GM20000 (cell line): ENCODE measurements around the gene EHF.

Experiments used
- DNase-seq: peaks from one replicate; pipeline ENCODE4 v3.0.0; 2012; ENCODE audit warnings: low spot score
- TF ChIP-seq, protein P1 (sequence below): IDR thresholded peaks from 2 replicates; pipeline ENCODE4 v1.5.1; 2012; ENCODE audit warnings: mild to moderate bottlenecking, control low read depth; ENCODE audit errors: extremely low read depth, missing control alignments

EHF gene

DNA sequence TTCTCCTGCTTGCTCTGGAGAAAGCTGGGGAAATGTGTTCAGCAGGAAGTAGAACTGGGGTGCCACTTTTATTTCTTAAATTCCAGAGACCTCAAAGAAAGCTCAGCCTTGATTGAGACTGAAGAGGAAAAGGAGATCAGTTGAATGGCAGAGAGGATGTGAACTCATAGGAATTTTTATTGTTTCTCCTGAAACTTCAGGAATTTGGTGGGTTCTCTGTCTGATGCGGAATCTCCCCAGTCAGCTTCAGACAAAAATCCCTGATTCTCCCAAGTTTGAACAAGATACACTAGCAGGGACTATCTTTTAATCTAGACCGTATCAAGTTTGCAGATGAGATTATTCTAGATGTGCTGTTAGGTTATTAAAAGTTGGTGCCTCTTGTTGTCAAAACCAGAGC lies 23.0 kb downstream of the EHF start:
- TF ChIP-seq, protein P1, sequence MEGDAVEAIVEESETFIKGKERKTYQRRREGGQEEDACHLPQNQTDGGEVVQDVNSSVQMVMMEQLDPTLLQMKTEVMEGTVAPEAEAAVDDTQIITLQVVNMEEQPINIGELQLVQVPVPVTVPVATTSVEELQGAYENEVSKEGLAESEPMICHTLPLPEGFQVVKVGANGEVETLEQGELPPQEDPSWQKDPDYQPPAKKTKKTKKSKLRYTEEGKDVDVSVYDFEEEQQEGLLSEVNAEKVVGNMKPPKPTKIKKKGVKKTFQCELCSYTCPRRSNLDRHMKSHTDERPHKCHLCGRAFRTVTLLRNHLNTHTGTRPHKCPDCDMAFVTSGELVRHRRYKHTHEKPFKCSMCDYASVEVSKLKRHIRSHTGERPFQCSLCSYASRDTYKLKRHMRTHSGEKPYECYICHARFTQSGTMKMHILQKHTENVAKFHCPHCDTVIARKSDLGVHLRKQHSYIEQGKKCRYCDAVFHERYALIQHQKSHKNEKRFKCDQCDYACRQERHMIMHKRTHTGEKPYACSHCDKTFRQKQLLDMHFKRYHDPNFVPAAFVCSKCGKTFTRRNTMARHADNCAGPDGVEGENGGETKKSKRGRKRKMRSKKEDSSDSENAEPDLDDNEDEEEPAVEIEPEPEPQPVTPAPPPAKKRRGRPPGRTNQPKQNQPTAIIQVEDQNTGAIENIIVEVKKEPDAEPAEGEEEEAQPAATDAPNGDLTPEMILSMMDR, result no peak
- DNase-seq, result no peak

DNA sequence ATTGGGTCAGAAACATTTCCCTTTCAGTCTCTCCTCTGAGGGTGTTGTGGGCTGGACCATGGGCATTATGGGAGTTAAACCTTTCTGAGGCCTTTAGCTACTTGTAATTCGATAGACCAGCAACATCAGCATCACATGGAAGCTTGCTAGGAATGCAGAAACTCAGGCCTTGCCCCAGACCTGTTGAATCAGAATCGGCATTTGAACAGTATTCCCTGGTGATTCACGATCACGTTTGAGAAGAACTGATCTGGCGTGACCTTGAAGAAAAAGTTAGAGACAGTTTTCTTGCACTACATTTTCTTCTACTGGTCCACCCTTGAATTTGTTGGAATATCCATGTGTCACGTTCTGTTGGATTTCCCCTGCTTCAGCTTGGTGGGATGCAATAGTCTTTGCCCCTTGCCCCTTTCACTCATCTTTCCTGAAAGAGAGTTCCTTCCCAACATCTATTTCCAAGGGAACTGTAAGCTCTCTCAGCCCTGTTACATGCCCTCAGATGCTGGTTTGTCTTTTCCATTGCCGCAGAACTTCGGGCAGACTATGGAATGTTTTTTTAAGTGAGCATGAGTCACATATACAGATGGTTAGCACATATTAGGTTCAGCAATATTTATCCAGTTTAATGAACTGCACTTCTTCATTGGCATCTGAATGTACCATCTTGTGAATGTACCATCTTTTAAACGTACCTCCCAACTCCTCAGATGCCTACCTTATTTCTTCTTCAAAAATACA lies 23.9 kb downstream of the EHF start:
- no peak for DNase-seq
- TF ChIP-seq, protein P1, result no peak

DNA sequence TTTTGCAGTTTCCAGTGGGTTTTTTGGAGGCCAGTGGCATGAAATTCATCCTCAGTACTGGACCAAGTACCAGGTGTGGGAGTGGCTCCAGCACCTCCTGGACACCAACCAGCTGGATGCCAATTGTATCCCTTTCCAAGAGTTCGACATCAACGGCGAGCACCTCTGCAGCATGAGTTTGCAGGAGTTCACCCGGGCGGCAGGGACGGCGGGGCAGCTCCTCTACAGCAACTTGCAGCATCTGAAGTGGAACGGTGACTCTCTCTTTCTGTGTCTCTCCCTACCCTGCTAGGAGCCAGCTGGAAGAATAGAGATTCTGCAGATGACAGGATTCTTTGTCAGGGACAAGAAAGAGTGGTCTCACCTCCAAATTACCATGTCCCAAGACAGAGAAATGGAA lies 25.5 kb downstream of the EHF start:
- TF ChIP-seq, protein P1, result no peak
- no peak for DNase-seq

DNA sequence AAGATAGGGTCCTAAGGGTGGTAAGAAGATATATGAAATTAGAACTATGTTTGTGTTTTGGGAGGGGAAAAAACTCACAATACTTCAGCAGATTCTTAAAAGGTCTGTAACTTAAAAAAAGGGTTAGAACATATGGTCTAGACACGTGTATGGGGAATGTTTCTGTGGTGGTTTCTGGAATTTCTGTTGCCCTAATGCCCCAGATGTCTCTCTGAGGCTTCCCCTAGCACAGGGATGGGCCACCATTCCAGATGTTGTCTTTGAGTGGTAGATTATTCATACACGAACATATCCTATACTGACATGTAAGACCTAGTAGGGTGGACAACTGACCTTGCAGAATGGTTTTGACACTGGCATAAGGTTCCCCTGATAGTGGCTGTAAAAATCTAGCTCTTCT lies 26.2 kb downstream of the EHF start:
- TF ChIP-seq, protein P1, result no peak
- no peak for DNase-seq

DNA sequence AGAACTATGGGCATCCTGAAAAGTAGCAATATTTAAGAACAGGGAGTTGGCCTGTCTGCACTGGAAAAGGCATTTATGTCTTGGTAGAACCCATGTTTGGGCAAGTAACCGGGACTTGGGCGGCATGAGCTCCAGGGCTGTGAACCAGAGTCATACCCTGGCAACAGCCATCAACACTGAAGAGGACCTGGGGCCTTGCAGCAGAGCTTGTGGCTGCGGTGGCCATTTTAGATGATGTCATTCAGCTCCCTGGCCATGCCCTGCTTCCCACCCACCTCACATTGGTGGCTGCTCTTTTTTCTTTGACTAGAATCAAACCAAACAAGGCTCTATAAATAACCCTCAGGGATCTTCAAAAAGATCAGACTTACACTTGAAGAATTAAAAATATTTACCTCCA lies 26.6 kb downstream of the EHF start:
- TF ChIP-seq, protein P1, result no peak
- DNase-seq, result no peak

DNA sequence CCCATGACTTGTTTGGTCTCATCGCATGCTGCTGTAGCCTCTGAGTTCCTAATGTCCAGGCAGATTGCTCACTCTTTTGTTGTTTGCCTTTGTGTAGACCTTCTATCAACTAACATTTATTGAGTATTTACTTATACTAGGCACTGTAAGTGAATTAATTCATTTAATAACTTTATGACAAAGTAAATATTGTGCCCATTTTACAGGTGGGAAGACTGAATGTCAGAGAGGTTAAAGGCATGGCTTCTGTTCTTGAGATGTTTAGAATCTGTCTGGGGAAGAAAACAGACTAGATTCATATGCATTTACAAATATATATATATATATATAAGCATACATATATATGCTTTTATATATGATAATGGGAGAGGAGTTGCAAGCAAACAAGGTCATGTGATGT lies 27.1 kb downstream of the EHF start:
- no peak for DNase-seq
- TF ChIP-seq, protein P1, result no peak

DNA sequence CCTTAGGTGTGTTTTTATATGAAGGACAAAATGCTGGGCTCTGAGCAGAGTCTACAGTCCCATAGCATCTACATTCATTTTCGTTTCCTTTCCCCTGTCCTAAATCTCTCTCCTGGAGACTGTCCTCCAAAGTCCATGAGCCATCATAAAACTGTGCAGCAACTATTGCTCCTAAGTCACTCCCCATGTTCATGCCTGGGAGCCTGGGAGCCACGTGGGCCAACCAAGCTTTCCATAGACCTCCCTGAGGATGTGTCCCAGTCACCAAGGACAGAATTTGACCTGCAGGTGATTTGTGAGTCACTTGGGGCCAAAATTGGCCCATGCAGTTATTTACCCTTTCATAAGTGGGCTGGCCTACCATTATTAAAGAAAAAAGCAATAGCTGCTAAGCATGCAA lies 28.7 kb downstream of the EHF start:
- TF ChIP-seq, protein P1, result no peak
- DNase-seq, result no peak
